B cell (primary cell): ENCODE data around the gene RASL10B. TPM values are rescaled to one million over a fixed set of nuclear protein-coding genes. Genes with fewer than 3 reads are reported as not detected.
A peak's percentile ranks its signal among the peaks of the same experiment; 100 is the strongest.

Source experiments
- ATAC-seq: fragments of 200-7000 bp; cut with Tn5 transposase; one replicate; pipeline ENCODE4 v1.10.0; 2021; ENCODE audit warnings: low read depth, mild to moderate bottlenecking, moderate number of reproducible peaks, moderate library complexity
- CTCF ChIA-PET: fragments of 350-600 bp; sonication (Branson Sonifier 250); formaldehyde crosslinking; loops from one replicate; lab custom pipeline; 2021; ENCODE audit warnings: antibody characterized with exemption, inconsistent platforms; lab: Charles Lee
- POLR2A ChIA-PET: fragments of 350-600 bp; sonication (Branson Sonifier 250); formaldehyde crosslinking; loops from one replicate; lab custom pipeline; 2021; ENCODE audit warnings: antibody characterized with exemption; lab: Charles Lee
- DNase-seq: peaks from one replicate; pipeline ENCODE4 v3.0.0; 2013
- H2AFZ ChIP-seq: 2 replicates; pipeline ENCODE4 v1.6.1; 2012; ENCODE audit warnings: mild to moderate bottlenecking, low read depth, low read length; ENCODE audit not compliant: insufficient read depth, poor library complexity, severe bottlenecking
- H3K27ac ChIP-seq, 2 donors: 1 replicate in 1 of 2; 2 replicates in 1 of 2; pipeline ENCODE4 v1.5.1; 2012 to 2013; ENCODE audit warnings: low read length in 2 of 2, mild to moderate bottlenecking in 2 of 2, moderate library complexity in 1 of 2
- H3K27me3 ChIP-seq, 4 experiments: fragments of 200-600 bp in 1 of 4; sonication (generic) in 1 of 4; replicated peaks in 1 of 4; 1 replicate in 2 of 4; 2 replicates in 2 of 4; pipeline versions ENCODE4 v1.6.1 to v1.7.0; 2013 to 2016; ENCODE audit warnings: low read length in 3 of 4, mild to moderate bottlenecking in 2 of 4, mixed read lengths in 1 of 4, moderate library complexity in 1 of 4; ENCODE audit not compliant: insufficient read depth in 4 of 4, control insufficient read depth in 3 of 4; ENCODE audit errors: control extremely low read depth in 1 of 4
- H3K36me3 ChIP-seq, 2 experiments: replicated peaks in 1 of 2; 1 replicate in 1 of 2; 2 replicates in 1 of 2; pipeline versions ENCODE4 v1.6.1 to v1.7.1; 2013; ENCODE audit warnings: low read length in 1 of 2; ENCODE audit not compliant: insufficient read depth in 2 of 2, control insufficient read depth in 1 of 2; ENCODE audit errors: control extremely low read depth in 1 of 2, extremely low read depth in 1 of 2
- H3K4me1 ChIP-seq, 2 donors: fragments of 200-600 bp in 1 of 2; sonication (generic) in 1 of 2; 1 replicate in 1 of 2; 2 replicates in 1 of 2; pipeline versions ENCODE4 v1.5.1 to v1.6.1; 2013 to 2017; ENCODE audit warnings: low read length in 2 of 2; ENCODE audit not compliant: control insufficient read depth in 2 of 2, insufficient read depth in 2 of 2
- H3K4me2 ChIP-seq: replicated peaks from 2 replicates; pipeline ENCODE3; 2012; ENCODE audit warnings: mild to moderate bottlenecking, low read depth, low read length; ENCODE audit not compliant: poor library complexity, severe bottlenecking
- H3K4me3 ChIP-seq, 5 experiments: fragments of 200-600 bp in 1 of 5; sonication (generic) in 1 of 5; 1 replicate in 3 of 5; 2 replicates in 2 of 5; pipeline versions ENCODE4 v1.5.1 to v1.7.0; 2011 to 2016; ENCODE audit warnings: low read length in 4 of 5, mild to moderate bottlenecking in 4 of 5, low read depth in 2 of 5, control low read depth in 1 of 5, moderate library complexity in 1 of 5; ENCODE audit not compliant: insufficient read depth in 1 of 5; ENCODE audit errors: control extremely low read depth in 1 of 5, extremely low read depth in 1 of 5
- H3K79me2 ChIP-seq: fragments of 200-600 bp; sonication (generic); one replicate; pipeline ENCODE4 v1.6.0; 2016; ENCODE audit warnings: low read length; ENCODE audit not compliant: control insufficient read depth, insufficient read depth
- H3K9ac ChIP-seq: fragments of 200-600 bp; sonication (generic); 2 replicates; pipeline ENCODE4 v1.6.1; 2017; ENCODE audit warnings: mild to moderate bottlenecking, low read length, moderate library complexity
- H3K9me3 ChIP-seq, 3 donors: one replicate each; pipeline versions ENCODE4 v1.6.1 to v1.7.1; 2013; ENCODE audit warnings: low read length in 2 of 3; ENCODE audit not compliant: control insufficient read depth in 2 of 3, insufficient read depth in 1 of 3; ENCODE audit errors: control extremely low read depth in 1 of 3
- H4K20me1 ChIP-seq: 2 replicates; pipeline ENCODE4 v1.6.0; 2012; ENCODE audit warnings: mild to moderate bottlenecking, low read length; ENCODE audit not compliant: insufficient read depth, control insufficient read depth, poor library complexity, severe bottlenecking
- H3K27ac Mint-ChIP-seq: one replicate; pipeline ENCODE4 v1.8.0; 2021; ENCODE audit warnings: mixed read lengths
- H3K27me3 Mint-ChIP-seq: one replicate; pipeline ENCODE4 v1.8.0; 2021; ENCODE audit warnings: mixed read lengths
- H3K4me1 Mint-ChIP-seq: one replicate; pipeline ENCODE4 v1.8.0; 2021; ENCODE audit warnings: mixed read lengths
- H3K4me3 Mint-ChIP-seq: one replicate; pipeline ENCODE4 v1.8.0; 2021; ENCODE audit warnings: mixed read lengths
- H3K9me3 Mint-ChIP-seq: one replicate; pipeline ENCODE4 v1.8.0; 2022; ENCODE audit warnings: mixed read lengths; ENCODE audit not compliant: insufficient read depth
- CTCF ChIP-seq: fragments of 200-600 bp; IDR thresholded peaks from one replicate; pipeline ENCODE4 v1.8.0; 2022; ENCODE audit warnings: antibody characterized with exemption, mild to moderate bottlenecking
- EZH2 ChIP-seq: IDR thresholded peaks from 2 replicates; pipeline ENCODE4 v1.6.1; 2012; ENCODE audit warnings: borderline replicate concordance, low read depth, mild to moderate bottlenecking, moderate library complexity, low read length; ENCODE audit not compliant: insufficient read depth, poor library complexity, severe bottlenecking
- WGBS: methylation state at CpG from one replicate; pipeline ENCODE4 v1.1.5; 2013; ENCODE audit warnings: missing lambda C conversion rate; ENCODE audit not compliant: insufficient coverage; 5-methylcytosine and 5-hydroxymethylcytosine counted together
- intact Hi-C: fragments of 100-400 bp; cut with micrococcal nuclease; formaldehyde crosslinking; loops from one replicate; pipeline ENCODE4 v1.10.0; 2022
- polyA plus RNA-seq: library from polyadenylated mRNA; depleted of rRNA; stranded (reverse); fragments of >200 nt; gene quantifications from 2 replicates; pipeline ENCODE4 v1.2.3, GENCODE V29; 2012
- total RNA-seq, 2 donors: library from RNA; stranded (reverse); fragments of 120-200 nt in 1 of 2; gene quantifications; 1 replicate in 1 of 2; 2 replicates in 1 of 2; pipeline versions ENCODE4 v1.2.3 to v1.2.4, GENCODE V29; 2013 to 2022

The RASL10B gene
- total and polyA plus RNA-seq, 2 donors (not counting 1 experiment from before 2014, with no cell fraction given), result 0.06 TPM; not detected in 1

DNA sequence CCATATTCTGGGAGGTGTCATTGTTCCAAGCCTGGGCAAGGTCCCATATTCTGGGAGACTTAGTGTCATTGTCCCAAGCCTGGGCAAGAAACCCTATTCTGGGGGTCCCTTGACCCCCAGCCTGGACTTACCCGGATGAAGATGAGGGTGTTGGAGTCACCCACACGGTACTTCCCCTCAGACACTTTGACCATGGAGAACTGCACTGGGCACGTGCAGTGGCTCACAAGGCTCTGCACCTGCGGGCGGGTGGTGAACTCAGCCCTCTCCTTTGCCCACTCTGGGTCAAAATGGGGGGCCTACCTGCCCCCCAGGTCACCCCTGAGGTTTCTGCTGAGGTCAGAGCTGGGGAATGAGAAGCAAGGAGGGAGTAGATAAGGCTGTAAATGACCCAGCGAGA lies 17.5 kb downstream of the RASL10B start:
- ATAC-seq (no peak), DNase-seq (no peak)
- Histone ChIP-seq H4K20me1 (no peaks in the 10 kb centered on the region), H3K27ac (no peak overlapping the region), H3K9ac (no peak overlapping the region), H3K9me3 (peaks cover 0 to 10% (median 0%) of the 10 kb centered on the region in 3 donors), H3K4me2 (no peak overlapping the region), H3K79me2 (no peaks in the 10 kb centered on the region), H3K27me3 (peaks cover 0 to 52% (median 23%) of the 10 kb centered on the region in 4 experiments), H3K4me3 (no peak overlapping the region), H2AFZ (no peak overlapping the region), H3K4me1 (peaks cover 3 to 10% of the 10 kb centered on the region in 2 donors), H3K36me3 (no peaks in the 10 kb centered on the region)
- TF ChIP-seq CTCF, result no peak
- TF ChIP-seq EZH2, result no peak
- H3K4me1 Mint-ChIP-seq, result peaks cover 6% of the 10 kb centered on the region
- H3K27me3 Mint-ChIP-seq, result peaks cover 55% of the 10 kb centered on the region
- WGBS, result 83% methylated on average over 4 of the region's 6 CpGs
- POLR2A ChIA-PET, result no interaction called here
- CTCF ChIA-PET, result interaction anchor here (0.5 to 2.7 kb wide), 4 partner anchors 56 to 579 kb away, joined by 3 to 16 read pairs (median 8); no protein-coding TSS in a partner anchor
- intact Hi-C loops, result loop anchor here (5.0 kb wide), 1 partner anchor 1327 kb away; no protein-coding TSS in a partner anchor
- no peaks in the 10 kb centered on the region for H3K9me3 Mint-ChIP-seq
- H3K4me3 Mint-ChIP-seq, result no peak overlapping the region
- H3K27ac Mint-ChIP-seq, result no peak overlapping the region

- Mint-ChIP-seq H3K4me3 (no peak overlapping the region), H3K27ac (no peak overlapping the region), H3K4me1 (peaks cover 6% of the 10 kb centered on the region), H3K27me3 (peaks cover 50% of the 10 kb centered on the region), H3K9me3 (no peaks in the 10 kb centered on the region)
- WGBS, result 17% methylated on average over 33 of the region's 35 CpGs
- ATAC-seq (no peak), DNase-seq (no peak)
- Histone ChIP-seq H3K4me2 (peak overlapping the region; percentile 17), H3K4me1 (peaks cover 3 to 10% of the 10 kb centered on the region in 2 donors), H3K4me3 (no peak overlapping the region), H2AFZ (no peak overlapping the region), H4K20me1 (no peaks in the 10 kb centered on the region), H3K36me3 (no peaks in the 10 kb centered on the region), H3K79me2 (no peaks in the 10 kb centered on the region), H3K27me3 (peaks cover 0 to 52% (median 23%) of the 10 kb centered on the region in 4 experiments), H3K9ac (no peak overlapping the region), H3K27ac (no peak overlapping the region), H3K9me3 (peaks cover 0 to 6% (median 0%) of the 10 kb centered on the region in 3 donors)
- ChIA-PET CTCF (interaction anchor here (1.0 to 3.1 kb wide), 3 partner anchors 12 to 137 kb away, joined by 3 to 12 read pairs (median 11); no protein-coding TSS in a partner anchor), POLR2A (no interaction called here)
- TF ChIP-seq EZH2 (no peak), CTCF (no peak)
- intact Hi-C loops, result loop anchor here (5.0 kb wide), 1 partner anchor 1327 kb away; no protein-coding TSS in a partner anchor
These were observed 18.3 kb downstream of the RASL10B start for GRCh38 chr17:35749560-35750412.
